Keratinocyte (primary cell): Measurements from ENCODE around the gene SLC9A8. TPM values are rescaled to one million over a fixed set of nuclear protein-coding genes. Genes with fewer than 3 reads are reported as not detected.

Experiments
- DNase-seq: peaks from one replicate; pipeline ENCODE4 v3.0.0-alpha.2; 2011; ENCODE audit warnings: low read depth, missing footprints, low spot score
- FAIRE-seq: peaks from 2 replicates; lab custom pipeline; 2011; peaks lifted over from hg19 to GRCh38; lab: Jason Lieb, UNC
- H2AFZ ChIP-seq: 2 replicates; pipeline ENCODE4 v1.6.0; 2012; ENCODE audit warnings: low read length, control low read depth, inconsistent platforms; ENCODE audit not compliant: control insufficient read depth
- H3K27ac ChIP-seq: 2 replicates; pipeline ENCODE4 v1.5.1; 2011; ENCODE audit warnings: low read length; ENCODE audit not compliant: control insufficient read depth, insufficient read depth
- H3K27me3 ChIP-seq: 3 replicates; pipeline ENCODE4 v1.6.0; 2011; ENCODE audit warnings: low read length; ENCODE audit not compliant: control insufficient read depth, insufficient read depth; ENCODE audit errors: extremely low read depth
- H3K36me3 ChIP-seq, 2 experiments: 2 replicates in 1 of 2; 3 replicates in 1 of 2; pipeline ENCODE4 v1.5.1; 2011; ENCODE audit warnings: low read length in 2 of 2, mild to moderate bottlenecking in 1 of 2; ENCODE audit not compliant: control insufficient read depth in 2 of 2, insufficient read depth in 2 of 2; ENCODE audit errors: extremely low read depth in 1 of 2
- H3K4me1 ChIP-seq: 3 replicates; pipeline ENCODE4 v1.5.1; 2011; ENCODE audit warnings: low read length; ENCODE audit not compliant: control insufficient read depth, insufficient read depth; ENCODE audit errors: extremely low read depth
- H3K4me2 ChIP-seq: 3 replicates; pipeline ENCODE4 v1.6.0; 2011; ENCODE audit warnings: low read depth, low read length; ENCODE audit not compliant: control insufficient read depth, insufficient read depth; ENCODE audit errors: extremely low read depth
- H3K4me3 ChIP-seq, 3 experiments: fragments of 200-600 bp in 1 of 3; sonication (generic) in 1 of 3; 2 replicates in 2 of 3; 3 replicates in 1 of 3; pipeline ENCODE4 v1.5.1; 2011 to 2016; ENCODE audit warnings: low read length in 3 of 3, mild to moderate bottlenecking in 3 of 3, control low read depth in 2 of 3, inconsistent platforms in 1 of 3, low read depth in 1 of 3, mixed read lengths in 1 of 3, mixed run types in 1 of 3, moderate library complexity in 1 of 3; ENCODE audit not compliant: control insufficient read depth in 2 of 3, insufficient read depth in 2 of 3; ENCODE audit errors: extremely low read depth in 1 of 3
- H3K79me2 ChIP-seq: 2 replicates; pipeline ENCODE4 v1.6.0; 2012; ENCODE audit warnings: low read length; ENCODE audit not compliant: control insufficient read depth, insufficient read depth
- H3K9ac ChIP-seq: 3 replicates; pipeline ENCODE4 v1.6.0; 2011; ENCODE audit warnings: low read length; ENCODE audit not compliant: control insufficient read depth, insufficient read depth; ENCODE audit errors: extremely low read depth
- H3K9me1 ChIP-seq: 3 replicates; pipeline ENCODE4 v1.6.0; 2011; ENCODE audit warnings: low read length; ENCODE audit not compliant: control insufficient read depth, insufficient read depth; ENCODE audit errors: extremely low read depth
- H3K9me3 ChIP-seq: 2 replicates; pipeline ENCODE4 v1.5.1; 2012; ENCODE audit warnings: low read depth, low read length; ENCODE audit not compliant: control insufficient read depth
- H4K20me1 ChIP-seq: 3 replicates; pipeline ENCODE4 v1.6.0; 2011; ENCODE audit warnings: low read length; ENCODE audit not compliant: control insufficient read depth, insufficient read depth; ENCODE audit errors: extremely low read depth
- EZH2 ChIP-seq: IDR thresholded peaks from one replicate; pipeline ENCODE4 v1.6.1; 2012; ENCODE audit warnings: inconsistent platforms, mild to moderate bottlenecking, low read length, moderate library complexity
- dilution Hi-C: fragments of 300-500 bp; cut with MboI; formaldehyde crosslinking; loops from one replicate; pipeline ENCODE4 v1.7.0; 2020; ENCODE audit warnings: low sequenced_read_pairs; ENCODE audit not compliant: extremely low pct_ligation_motif_present
- polyA plus RNA-seq, 5 experiments: library from polyadenylated mRNA; depleted of rRNA in 3 of 5; stranded (reverse) in 3 of 5; stranded (forward) in 1 of 5; unstranded in 1 of 5; fragments of >200 nt; gene quantifications; 1 replicate in 1 of 5; 2 replicates in 3 of 5; 3 replicates in 1 of 5; pipeline versions ENCODE4 v1.2.1 to v1.2.3, GENCODE V29; 2011 to 2012; ENCODE audit warnings: missing spikeins in 2 of 5, low read depth in 1 of 5, low replicate concordance in 1 of 5
- small RNA-seq, 3 experiments: library from RNA; depleted of rRNA; stranded (forward); fragments of <200 nt; gene quantifications; one replicate each; pipeline ENCODE3, GENCODE V24; 2012; ENCODE audit warnings: low read depth in 3 of 3, low replicate concordance in 1 of 3; ENCODE audit not compliant: insufficient read length in 3 of 3
- TF ChIP-seq, protein P1 (sequence below), 3 experiments: IDR thresholded peaks in 1 of 3; conservative IDR thresholded peaks in 1 of 3; optimal IDR thresholded peaks in 1 of 3; 2 replicates in 2 of 3; 3 replicates in 1 of 3; pipeline versions ENCODE3 to v1.5.1; 2011; ENCODE audit warnings: low read length in 3 of 3, mild to moderate bottlenecking in 3 of 3, moderate library complexity in 2 of 3, control low read depth in 1 of 3, inconsistent platforms in 1 of 3; ENCODE audit not compliant: insufficient read depth in 2 of 3; ENCODE audit errors: extremely low read depth in 1 of 3

The SLC9A8 gene
- polyA plus RNA-seq, 1 donor (not counting 4 experiments of a cell fraction or from before 2014, with no cell fraction given) = 1.9 TPM

DNA sequence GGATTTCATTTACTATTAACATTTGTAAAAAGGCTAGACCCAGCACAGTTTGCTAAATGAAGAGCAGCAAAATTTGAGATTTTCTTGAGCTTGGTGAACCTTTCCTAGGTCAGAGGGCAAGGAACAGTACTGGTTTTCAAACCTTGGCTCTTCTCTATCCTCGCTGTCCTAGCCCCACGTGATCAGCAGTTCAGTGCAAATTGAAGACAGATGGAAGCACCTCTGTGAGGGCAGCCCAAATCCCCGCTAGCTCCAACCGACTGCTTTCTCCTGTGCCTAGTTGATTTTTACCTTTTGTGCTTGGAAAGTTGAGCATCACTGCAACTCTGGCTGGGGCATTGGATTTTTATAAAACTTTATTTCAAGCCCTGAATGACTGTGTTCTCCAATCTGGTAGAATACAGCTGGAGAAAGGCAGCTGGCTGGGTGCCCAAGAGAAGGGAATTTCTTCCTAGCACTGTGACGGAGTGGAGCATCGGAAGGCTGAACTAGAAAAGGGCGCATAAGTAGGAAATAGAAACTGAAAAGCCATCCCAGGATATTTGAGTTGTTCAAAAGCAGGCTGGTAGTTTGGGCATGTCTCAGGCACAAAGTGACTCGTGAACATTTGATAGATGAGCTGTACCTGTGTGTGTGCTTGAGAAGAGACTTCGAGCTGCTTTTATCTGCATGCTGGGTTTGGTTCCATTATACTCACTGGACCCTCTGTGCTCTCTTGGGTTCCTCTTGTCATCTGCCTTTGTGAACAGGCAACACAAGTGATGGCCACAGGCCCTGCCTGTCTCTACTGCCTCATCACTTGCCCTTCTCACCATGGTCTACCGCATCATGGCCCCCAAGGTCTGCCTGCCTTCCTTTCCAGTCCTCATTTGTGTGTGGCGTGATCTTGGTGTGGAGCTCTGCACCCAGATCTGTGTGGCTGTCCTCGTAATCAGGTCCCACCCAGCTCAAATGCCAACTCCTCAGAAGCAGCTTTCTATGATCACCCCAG is 125.8 kb downstream of the SLC9A8 start:
- FAIRE-seq (no peak), DNase-seq (no peak)
- peak overlapping the region; percentile 35 for H3K9ac ChIP-seq
- H3K36me3 ChIP-seq = peaks cover 12 to 25% of the 10 kb centered on the region in 2 experiments
- peak overlapping the region; percentile 95 for H3K4me2 ChIP-seq
- no peaks in the 10 kb centered on the region for H3K27me3 ChIP-seq
- dilution Hi-C loops = no loop called here
- H3K79me2 ChIP-seq = peaks cover 69% of the 10 kb centered on the region
- H3K9me1 ChIP-seq = peaks cover 2% of the 10 kb centered on the region
- peaks cover 18% of the 10 kb centered on the region for H3K4me1 ChIP-seq
- peak overlapping the region in 2 of 3 experiments; percentile 62 to 75 for H3K4me3 ChIP-seq
- peaks cover 5% of the 10 kb centered on the region for H4K20me1 ChIP-seq
- H3K27ac ChIP-seq = peak overlapping the region; percentile 20
- TF ChIP-seq, protein P1, sequence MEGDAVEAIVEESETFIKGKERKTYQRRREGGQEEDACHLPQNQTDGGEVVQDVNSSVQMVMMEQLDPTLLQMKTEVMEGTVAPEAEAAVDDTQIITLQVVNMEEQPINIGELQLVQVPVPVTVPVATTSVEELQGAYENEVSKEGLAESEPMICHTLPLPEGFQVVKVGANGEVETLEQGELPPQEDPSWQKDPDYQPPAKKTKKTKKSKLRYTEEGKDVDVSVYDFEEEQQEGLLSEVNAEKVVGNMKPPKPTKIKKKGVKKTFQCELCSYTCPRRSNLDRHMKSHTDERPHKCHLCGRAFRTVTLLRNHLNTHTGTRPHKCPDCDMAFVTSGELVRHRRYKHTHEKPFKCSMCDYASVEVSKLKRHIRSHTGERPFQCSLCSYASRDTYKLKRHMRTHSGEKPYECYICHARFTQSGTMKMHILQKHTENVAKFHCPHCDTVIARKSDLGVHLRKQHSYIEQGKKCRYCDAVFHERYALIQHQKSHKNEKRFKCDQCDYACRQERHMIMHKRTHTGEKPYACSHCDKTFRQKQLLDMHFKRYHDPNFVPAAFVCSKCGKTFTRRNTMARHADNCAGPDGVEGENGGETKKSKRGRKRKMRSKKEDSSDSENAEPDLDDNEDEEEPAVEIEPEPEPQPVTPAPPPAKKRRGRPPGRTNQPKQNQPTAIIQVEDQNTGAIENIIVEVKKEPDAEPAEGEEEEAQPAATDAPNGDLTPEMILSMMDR (optimal IDR thresholded peaks at IDR 0.05 in 1 of 3, IDR thresholded peaks at IDR 0.05 in 1 of 3, conservative IDR thresholded peaks at IDR 0.05 in 1 of 3; ENCODE audit: extremely low read depth in 1 of 3, insufficient read depth in 2 of 3, low read length in 3 of 3) = no peak
- TF ChIP-seq EZH2 = no peak
- H3K9me3 ChIP-seq = no peaks in the 10 kb centered on the region
- H2AFZ ChIP-seq = no peak overlapping the region

GRCh38 chr20:49941456-49941855 is 128.8 kb downstream of the SLC9A8 start:
- H3K27ac ChIP-seq = no peak overlapping the region
- no peak overlapping the region for H3K4me3 ChIP-seq
- peaks cover 20 to 44% of the 10 kb centered on the region in 2 experiments for H3K36me3 ChIP-seq
- H2AFZ ChIP-seq = no peak overlapping the region
- no peaks in the 10 kb centered on the region for H3K9me3 ChIP-seq
- H4K20me1 ChIP-seq = peaks cover 5% of the 10 kb centered on the region
- peaks cover 2% of the 10 kb centered on the region for H3K9me1 ChIP-seq
- H3K27me3 ChIP-seq = no peaks in the 10 kb centered on the region
- peaks cover 18% of the 10 kb centered on the region for H3K4me1 ChIP-seq
- no peak overlapping the region for H3K9ac ChIP-seq
- dilution Hi-C loops = no loop called here
- H3K79me2 ChIP-seq = peaks cover 75% of the 10 kb centered on the region
- H3K4me2 ChIP-seq = no peak overlapping the region
- TF ChIP-seq, protein P1 (optimal IDR thresholded peaks at IDR 0.05 in 1 of 3, IDR thresholded peaks at IDR 0.05 in 1 of 3, conservative IDR thresholded peaks at IDR 0.05 in 1 of 3; ENCODE audit: extremely low read depth in 1 of 3, insufficient read depth in 2 of 3, low read length in 3 of 3) = no peak
- TF ChIP-seq EZH2 = no peak
- no peak for DNase-seq
- FAIRE-seq = no peak

Small RNA genes lying within 50 kb of the gene (small RNA-seq; reads per million reads assigned to genes)
- gene RF00017 = 0 reads per million in 3 experiments
- 0 reads per million in 3 experiments for gene RF00019
- 0 reads per million in 3 experiments for gene RNU6-919P

Other genes starting within 250 kb of the SLC9A8 start
- not detected in 3 replicates for gene PTGIS, start 244.7 kb upstream of the SLC9A8 start, polyA plus RNA-seq
- 20.1 to 27.8 TPM (median 23.5 TPM) in 3 replicates for gene B4GALT5, start 99.0 kb upstream of the SLC9A8 start, polyA plus RNA-seq
- gene SPATA2, start 102.7 kb downstream of the SLC9A8 start, polyA plus RNA-seq = 2.8 to 5.2 TPM (median 3.2 TPM) in 3 replicates
- gene RNF114, start 123.6 kb downstream of the SLC9A8 start, polyA plus RNA-seq = 41.0 to 61.2 TPM (median 58.4 TPM) in 3 replicates
- gene SNAI1, start 170.2 kb downstream of the SLC9A8 start, polyA plus RNA-seq = not detected in 3 replicates